Loucy (cell line): Measurements from ENCODE around the gene TMEM245.

Experiments
- H2AFZ ChIP-seq: fragments of 200-600 bp; sonication (generic); 2 replicates; pipeline ENCODE4 v1.6.0; 2016; ENCODE audit warnings: antibody characterized with exemption, mild to moderate bottlenecking, low read length, moderate library complexity
- H3F3A ChIP-seq: fragments of 200-600 bp; 2 replicates; pipeline ENCODE4 v1.6.0; 2016; ENCODE audit warnings: antibody characterized with exemption, low read depth, mild to moderate bottlenecking
- H3K27me3 ChIP-seq: fragments of 200-600 bp; sonication (generic); 2 replicates; pipeline ENCODE4 v1.6.1; 2014; ENCODE audit warnings: low read length, mild to moderate bottlenecking; ENCODE audit not compliant: insufficient read depth, poor library complexity, severe bottlenecking
- H3K36me3 ChIP-seq: fragments of 200-600 bp; sonication (generic); 2 replicates; pipeline ENCODE4 v1.6.1; 2016; ENCODE audit warnings: low read length; ENCODE audit not compliant: insufficient read depth
- H3K4me1 ChIP-seq: fragments of 200-600 bp; sonication (generic); 2 replicates; pipeline ENCODE4 v1.5.1; 2014; ENCODE audit warnings: low read length, mild to moderate bottlenecking; ENCODE audit not compliant: insufficient read depth, poor library complexity, severe bottlenecking
- H3K4me2 ChIP-seq: fragments of 200-600 bp; sonication (generic); 2 replicates; pipeline ENCODE4 v1.6.0; 2014; ENCODE audit warnings: antibody characterized with exemption, low read length, low read depth, mild to moderate bottlenecking; ENCODE audit not compliant: poor library complexity, severe bottlenecking
- H3K4me3 ChIP-seq: fragments of 200-600 bp; sonication (generic); 2 replicates; pipeline ENCODE4 v1.5.1; 2014; ENCODE audit warnings: low read length, mild to moderate bottlenecking, mixed read lengths; ENCODE audit not compliant: poor library complexity, severe bottlenecking
- H3K79me2 ChIP-seq: fragments of 200-600 bp; sonication (generic); 2 replicates; pipeline ENCODE4 v1.6.1; 2014; ENCODE audit warnings: low read length; ENCODE audit not compliant: insufficient read depth
- H3K9ac ChIP-seq: fragments of 200-600 bp; sonication (generic); 2 replicates; pipeline ENCODE4 v1.6.0; 2014; ENCODE audit warnings: mild to moderate bottlenecking, low read depth, low read length, moderate library complexity; ENCODE audit not compliant: poor library complexity, severe bottlenecking
- H3K9me2 ChIP-seq: fragments of 200-600 bp; sonication (generic); replicated peaks from 2 replicates; pipeline ENCODE4 v1.6.1; 2016; ENCODE audit warnings: low read depth, low read length, mixed read lengths
- H3K9me3 ChIP-seq: fragments of 200-600 bp; sonication (generic); 2 replicates; pipeline ENCODE4 v1.6.1; 2014; ENCODE audit warnings: mild to moderate bottlenecking, antibody characterized with exemption, low read length, low read depth; ENCODE audit not compliant: insufficient read depth
- H4K20me1 ChIP-seq: fragments of 200-600 bp; sonication (generic); 2 replicates; pipeline ENCODE4 v1.6.0; 2014; ENCODE audit warnings: antibody characterized with exemption, low read length, mild to moderate bottlenecking; ENCODE audit not compliant: insufficient read depth, poor library complexity, severe bottlenecking
- EZH2phosphoT487 ChIP-seq: fragments of 200-600 bp; IDR thresholded peaks from 2 replicates; pipeline ENCODE4 v1.6.1; 2018; ENCODE audit warnings: antibody characterized with exemption, mild to moderate bottlenecking, moderate library complexity, borderline replicate concordance
- TF ChIP-seq, protein P1 (sequence below): fragments of 200-600 bp; sonication (generic); conservative IDR thresholded peaks from 2 replicates; pipeline ENCODE4 v1.5.1; 2014; ENCODE audit warnings: mild to moderate bottlenecking, antibody characterized with exemption, low read length

The TMEM245 gene

DNA sequence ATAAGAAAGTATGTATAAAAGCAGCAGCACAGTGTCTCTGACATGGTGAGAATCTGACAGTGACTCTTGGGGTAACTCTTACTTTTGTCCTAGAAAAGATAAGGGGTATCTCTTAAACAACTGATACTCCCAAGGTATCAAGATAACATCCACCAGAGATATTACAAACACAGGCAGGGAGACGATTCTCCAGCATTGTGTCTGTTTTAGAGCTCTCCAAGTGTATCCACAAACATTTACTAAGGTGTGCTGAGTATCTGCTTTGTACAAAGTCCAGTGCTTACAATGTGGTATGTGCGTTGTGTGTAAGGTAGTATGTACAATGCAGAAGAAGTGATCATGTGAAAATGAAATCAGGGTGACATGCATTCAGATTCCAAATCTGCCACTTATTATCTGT, 4.4 kb upstream of the TMEM245 start:
- Histone ChIP-seq H3K4me3 (no peak overlapping the region), H3K79me2 (peaks cover 6% of the 10 kb centered on the region), H4K20me1 (peaks cover 4% of the 10 kb centered on the region), H3K9me3 (no peaks in the 10 kb centered on the region), H3K27me3 (no peaks in the 10 kb centered on the region), H3F3A (no peaks in the 10 kb centered on the region), H3K4me1 (peaks cover 7% of the 10 kb centered on the region), H2AFZ (0 out of 2 replicates have a peak overlapping the region, but pooled peaks have one; percentile 7), H3K4me2 (no peak overlapping the region), H3K36me3 (no peaks in the 10 kb centered on the region), H3K9ac (no peak overlapping the region), H3K9me2 (no peaks in the 10 kb centered on the region)
- TF ChIP-seq EZH2phosphoT487, result no peak
- TF ChIP-seq, protein P1, sequence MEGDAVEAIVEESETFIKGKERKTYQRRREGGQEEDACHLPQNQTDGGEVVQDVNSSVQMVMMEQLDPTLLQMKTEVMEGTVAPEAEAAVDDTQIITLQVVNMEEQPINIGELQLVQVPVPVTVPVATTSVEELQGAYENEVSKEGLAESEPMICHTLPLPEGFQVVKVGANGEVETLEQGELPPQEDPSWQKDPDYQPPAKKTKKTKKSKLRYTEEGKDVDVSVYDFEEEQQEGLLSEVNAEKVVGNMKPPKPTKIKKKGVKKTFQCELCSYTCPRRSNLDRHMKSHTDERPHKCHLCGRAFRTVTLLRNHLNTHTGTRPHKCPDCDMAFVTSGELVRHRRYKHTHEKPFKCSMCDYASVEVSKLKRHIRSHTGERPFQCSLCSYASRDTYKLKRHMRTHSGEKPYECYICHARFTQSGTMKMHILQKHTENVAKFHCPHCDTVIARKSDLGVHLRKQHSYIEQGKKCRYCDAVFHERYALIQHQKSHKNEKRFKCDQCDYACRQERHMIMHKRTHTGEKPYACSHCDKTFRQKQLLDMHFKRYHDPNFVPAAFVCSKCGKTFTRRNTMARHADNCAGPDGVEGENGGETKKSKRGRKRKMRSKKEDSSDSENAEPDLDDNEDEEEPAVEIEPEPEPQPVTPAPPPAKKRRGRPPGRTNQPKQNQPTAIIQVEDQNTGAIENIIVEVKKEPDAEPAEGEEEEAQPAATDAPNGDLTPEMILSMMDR, result no peak

DNA sequence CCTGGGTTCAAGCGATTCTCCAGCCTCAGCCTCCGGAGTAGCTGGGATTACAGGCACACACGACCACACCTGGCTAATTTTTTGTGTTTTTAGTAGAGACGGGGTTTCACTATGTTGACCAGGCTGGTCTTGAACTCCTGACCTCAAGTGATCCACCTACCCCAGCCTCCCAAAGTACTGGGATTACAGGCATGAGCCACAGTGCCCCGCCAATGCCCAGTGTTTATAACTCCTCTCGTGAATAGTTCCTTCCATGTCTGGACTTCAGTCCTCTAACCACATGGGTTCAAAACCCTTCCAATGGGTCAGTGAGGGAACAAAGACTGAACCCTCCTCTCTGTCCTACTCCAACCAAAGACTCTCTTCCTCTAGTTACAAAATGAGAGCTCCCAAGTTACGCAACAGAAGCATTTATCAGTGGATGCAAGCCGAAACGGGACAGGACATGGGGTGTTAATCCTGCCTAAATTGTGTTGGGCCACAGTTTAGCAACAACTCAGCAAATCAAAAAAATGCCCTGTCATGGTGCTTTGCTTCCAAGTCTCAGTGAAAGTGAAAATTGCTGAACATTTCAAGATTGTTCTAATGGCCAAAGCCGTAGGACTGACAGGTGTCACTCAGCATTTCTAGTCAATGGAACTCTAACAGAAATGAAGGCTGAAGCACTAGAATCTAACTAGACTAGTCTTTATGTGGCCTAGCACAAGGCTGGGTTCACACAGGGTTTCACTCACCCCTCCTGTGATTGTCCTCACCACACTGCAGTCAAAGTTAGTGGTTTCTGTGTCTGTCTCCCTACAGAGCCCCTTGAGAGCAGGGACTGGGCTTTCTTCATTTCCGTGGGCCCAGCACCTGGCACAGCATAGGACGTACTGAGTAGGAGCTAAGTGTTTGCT, 3.2 kb upstream of the TMEM245 start:
- no peaks in the 10 kb centered on the region for H3F3A ChIP-seq
- no peaks in the 10 kb centered on the region for H3K9me2 ChIP-seq
- no peak overlapping the region for H2AFZ ChIP-seq
- no peak for TF ChIP-seq EZH2phosphoT487
- TF ChIP-seq, protein P1, result no peak
- no peak overlapping the region for H3K4me3 ChIP-seq
- H3K4me1 ChIP-seq, result peaks cover 14% of the 10 kb centered on the region
- H3K79me2 ChIP-seq, result peaks cover 18% of the 10 kb centered on the region
- H3K9ac ChIP-seq, result no peak overlapping the region
- H3K36me3 ChIP-seq, result no peaks in the 10 kb centered on the region
- no peaks in the 10 kb centered on the region for H3K27me3 ChIP-seq
- H4K20me1 ChIP-seq, result peaks cover 15% of the 10 kb centered on the region
- no peak overlapping the region for H3K4me2 ChIP-seq
- H3K9me3 ChIP-seq, result no peaks in the 10 kb centered on the region

DNA sequence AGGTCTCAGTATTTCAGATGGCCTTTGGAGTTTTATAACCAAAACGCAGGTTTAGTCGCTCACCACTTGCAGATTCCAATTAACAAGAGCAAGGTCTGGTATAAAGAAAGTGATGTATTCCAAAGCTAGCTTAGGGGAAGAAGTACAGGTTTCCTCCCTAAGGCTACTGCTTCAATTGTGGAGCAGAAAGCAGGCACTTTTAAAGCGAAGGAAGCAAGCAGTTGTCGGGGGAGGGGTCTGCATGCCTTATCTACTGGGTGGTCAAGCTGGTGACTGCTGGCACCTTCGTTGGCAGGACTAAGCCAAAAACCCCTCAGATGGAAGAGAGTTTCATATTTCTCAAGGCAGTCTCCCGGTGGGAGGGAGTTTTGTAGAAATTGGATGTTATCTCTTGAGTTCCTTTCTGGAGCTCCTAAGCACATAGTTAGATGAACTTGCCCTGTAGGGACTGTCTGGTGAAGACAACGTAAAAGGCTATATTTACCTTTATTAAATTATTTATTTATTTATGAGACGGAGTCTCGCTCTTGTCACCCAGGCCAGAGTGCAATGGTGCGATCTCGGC, 1.6 kb upstream of the TMEM245 start:
- Histone ChIP-seq H3K4me1 (peaks cover 28% of the 10 kb centered on the region), H3K4me2 (no peak overlapping the region), H3K79me2 (peaks cover 34% of the 10 kb centered on the region)

More for the DNA sequence above, 1.6 kb upstream of the TMEM245 start:
- no peaks in the 10 kb centered on the region for H3F3A ChIP-seq
- TF ChIP-seq EZH2phosphoT487, result no peak
- TF ChIP-seq, protein P1, result no peak
- no peak overlapping the region for H3K9ac ChIP-seq
- H2AFZ ChIP-seq, result 0 out of 2 replicates have a peak overlapping the region, but pooled peaks have one; percentile 35
- no peak overlapping the region for H3K4me3 ChIP-seq
- no peaks in the 10 kb centered on the region for H3K36me3 ChIP-seq
- H3K9me2 ChIP-seq, result no peaks in the 10 kb centered on the region
- no peaks in the 10 kb centered on the region for H3K9me3 ChIP-seq
- peaks cover 32% of the 10 kb centered on the region for H4K20me1 ChIP-seq
- H3K27me3 ChIP-seq, result no peaks in the 10 kb centered on the region
